ENCODE measurements around the gene ACAN.
"Not testable (repeated sequence)": the region's sequence is repeated elsewhere in the genome, so short reads cannot be mapped to it uniquely, and the experiment has no call there.

DNA sequence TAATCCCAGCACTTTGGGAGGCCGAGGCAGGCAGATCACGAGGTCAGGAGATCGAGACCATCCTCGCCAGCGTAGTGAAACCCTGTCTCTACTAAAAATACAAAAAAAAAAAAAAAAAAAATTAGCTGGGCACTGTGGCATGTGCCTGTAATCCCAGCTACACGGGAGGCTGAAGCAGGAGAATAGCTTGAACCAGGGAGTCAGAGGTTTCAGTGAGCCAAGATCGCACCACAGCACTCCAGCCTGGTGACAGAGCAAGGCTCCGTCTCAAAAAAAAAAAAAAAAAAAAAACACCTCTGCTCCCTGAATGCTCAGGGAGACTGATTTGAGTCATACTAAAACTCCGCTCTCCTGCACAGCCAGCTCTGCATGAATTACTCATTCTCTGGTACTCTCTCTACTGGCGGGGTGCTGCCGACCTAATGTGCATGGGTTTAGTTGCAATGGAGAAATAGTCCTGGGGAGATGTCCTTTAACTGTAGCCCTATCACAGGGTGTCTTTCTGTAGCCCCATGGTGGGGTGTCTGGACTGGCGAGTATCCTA is 117.7 kb downstream of the ACAN start:
- TF ChIP-seq, protein P1, sequence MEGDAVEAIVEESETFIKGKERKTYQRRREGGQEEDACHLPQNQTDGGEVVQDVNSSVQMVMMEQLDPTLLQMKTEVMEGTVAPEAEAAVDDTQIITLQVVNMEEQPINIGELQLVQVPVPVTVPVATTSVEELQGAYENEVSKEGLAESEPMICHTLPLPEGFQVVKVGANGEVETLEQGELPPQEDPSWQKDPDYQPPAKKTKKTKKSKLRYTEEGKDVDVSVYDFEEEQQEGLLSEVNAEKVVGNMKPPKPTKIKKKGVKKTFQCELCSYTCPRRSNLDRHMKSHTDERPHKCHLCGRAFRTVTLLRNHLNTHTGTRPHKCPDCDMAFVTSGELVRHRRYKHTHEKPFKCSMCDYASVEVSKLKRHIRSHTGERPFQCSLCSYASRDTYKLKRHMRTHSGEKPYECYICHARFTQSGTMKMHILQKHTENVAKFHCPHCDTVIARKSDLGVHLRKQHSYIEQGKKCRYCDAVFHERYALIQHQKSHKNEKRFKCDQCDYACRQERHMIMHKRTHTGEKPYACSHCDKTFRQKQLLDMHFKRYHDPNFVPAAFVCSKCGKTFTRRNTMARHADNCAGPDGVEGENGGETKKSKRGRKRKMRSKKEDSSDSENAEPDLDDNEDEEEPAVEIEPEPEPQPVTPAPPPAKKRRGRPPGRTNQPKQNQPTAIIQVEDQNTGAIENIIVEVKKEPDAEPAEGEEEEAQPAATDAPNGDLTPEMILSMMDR (IDR thresholded peaks at IDR 0.05): not testable (repeated sequence)
- not testable (repeated sequence) for TF ChIP-seq EP300 (IDR thresholded peaks at IDR 0.05)

Measured in tibial nerve (tissue), 4 donors.